HG02981 (cell line): ENCODE data around the gene NNT.

Experiments
- ATAC-seq: cut with Tn5 transposase; IDR thresholded peaks from one replicate; pipeline ENCODE4 v1.9.1; 2021; ENCODE audit warnings: mild to moderate bottlenecking, moderate library complexity; ENCODE audit not compliant: unreplicated experiment

The NNT gene

GRCh38 chr5:43622074-43622473, 19.1 kb downstream of the NNT start:
- ATAC-seq, result no peak

- ATAC-seq, result no peak
Observed at GRCh38 chr5:43623048-43623680, 20.2 kb downstream of the NNT start.

- no peak for ATAC-seq
Observed at GRCh38 chr5:43627028-43627427, 24.0 kb downstream of the NNT start.

- peak; percentile 98 for ATAC-seq
Observed at GRCh38 chr5:43631182-43631910, 28.4 kb downstream of the NNT start.

GRCh38 chr5:43634621-43635020, 31.6 kb downstream of the NNT start:
- ATAC-seq, result no peak

- no peak for ATAC-seq
Observed at GRCh38 chr5:43635374-43635773, 32.4 kb downstream of the NNT start.

- no peak for ATAC-seq
Observed at GRCh38 chr5:43636076-43636475, 33.1 kb downstream of the NNT start.

- no peak for ATAC-seq
Observed at GRCh38 chr5:43637416-43637815, 34.4 kb downstream of the NNT start.

- ATAC-seq, result no peak
Observed at GRCh38 chr5:43638107-43638506, 35.1 kb downstream of the NNT start.

GRCh38 chr5:43638546-43638945, 35.6 kb downstream of the NNT start:
- ATAC-seq, result no peak

GRCh38 chr5:43639566-43639965, 36.6 kb downstream of the NNT start:
- ATAC-seq, result no peak

GRCh38 chr5:43642428-43642827, 39.4 kb downstream of the NNT start:
- no peak for ATAC-seq

- ATAC-seq, result no peak
Observed at GRCh38 chr5:43643327-43643726, 40.3 kb downstream of the NNT start.

- no peak for ATAC-seq
Observed at GRCh38 chr5:43643750-43644149, 40.8 kb downstream of the NNT start.

- no peak for ATAC-seq
Observed at GRCh38 chr5:43646992-43647391, 44.0 kb downstream of the NNT start.

- ATAC-seq, result no peak
Observed at GRCh38 chr5:43647789-43648188, 44.8 kb downstream of the NNT start.

GRCh38 chr5:43648499-43649124, 45.6 kb downstream of the NNT start:
- ATAC-seq, result no peak

- ATAC-seq, result no peak
Observed at GRCh38 chr5:43649256-43649655, 46.3 kb downstream of the NNT start.

- ATAC-seq, result no peak
Observed at GRCh38 chr5:43652537-43653302, 49.7 kb downstream of the NNT start.

- no peak for ATAC-seq
Observed at GRCh38 chr5:43658509-43658908, 55.5 kb downstream of the NNT start.

GRCh38 chr5:43659075-43659474, 56.1 kb downstream of the NNT start:
- ATAC-seq, result no peak
